Measurements from ENCODE around the gene ITPR1.

DNA sequence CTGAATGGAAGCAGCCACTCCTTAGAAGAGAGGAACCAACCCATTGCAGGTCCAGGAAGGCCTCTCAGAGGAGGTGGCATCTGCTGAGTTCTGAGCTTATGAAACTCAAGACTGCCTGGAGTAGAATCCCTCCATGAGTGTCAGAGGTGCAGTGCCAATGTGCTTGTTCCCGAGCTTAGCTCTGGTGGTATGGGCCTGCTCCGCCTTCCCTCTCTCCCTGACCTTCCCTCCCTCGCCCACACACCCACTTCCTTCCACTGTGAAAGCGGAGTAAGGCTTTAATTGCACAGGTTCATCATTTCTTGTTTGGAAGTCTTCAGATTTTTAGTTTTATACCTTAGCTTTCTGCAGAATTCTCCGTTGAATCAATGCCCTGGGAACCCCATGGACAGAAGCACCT lies 278.1 kb downstream of the ITPR1 start:
- TF ChIP-seq, protein P1, sequence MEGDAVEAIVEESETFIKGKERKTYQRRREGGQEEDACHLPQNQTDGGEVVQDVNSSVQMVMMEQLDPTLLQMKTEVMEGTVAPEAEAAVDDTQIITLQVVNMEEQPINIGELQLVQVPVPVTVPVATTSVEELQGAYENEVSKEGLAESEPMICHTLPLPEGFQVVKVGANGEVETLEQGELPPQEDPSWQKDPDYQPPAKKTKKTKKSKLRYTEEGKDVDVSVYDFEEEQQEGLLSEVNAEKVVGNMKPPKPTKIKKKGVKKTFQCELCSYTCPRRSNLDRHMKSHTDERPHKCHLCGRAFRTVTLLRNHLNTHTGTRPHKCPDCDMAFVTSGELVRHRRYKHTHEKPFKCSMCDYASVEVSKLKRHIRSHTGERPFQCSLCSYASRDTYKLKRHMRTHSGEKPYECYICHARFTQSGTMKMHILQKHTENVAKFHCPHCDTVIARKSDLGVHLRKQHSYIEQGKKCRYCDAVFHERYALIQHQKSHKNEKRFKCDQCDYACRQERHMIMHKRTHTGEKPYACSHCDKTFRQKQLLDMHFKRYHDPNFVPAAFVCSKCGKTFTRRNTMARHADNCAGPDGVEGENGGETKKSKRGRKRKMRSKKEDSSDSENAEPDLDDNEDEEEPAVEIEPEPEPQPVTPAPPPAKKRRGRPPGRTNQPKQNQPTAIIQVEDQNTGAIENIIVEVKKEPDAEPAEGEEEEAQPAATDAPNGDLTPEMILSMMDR (IDR thresholded peaks at IDR 0.05), result no peak
- TF ChIP-seq HOXA7 (CRISPR knock-in tag; IDR thresholded peaks at IDR 0.05) (no peak), CEBPB (IDR thresholded peaks at IDR 0.05) (no peak), RFX5 (IDR thresholded peaks at IDR 0.05) (no peak), CHD2 (IDR thresholded peaks at IDR 0.05; ENCODE audit: low read length, partially characterized antibody) (no peak), CBX2 (IDR thresholded peaks at IDR 0.05; ENCODE audit: borderline replicate concordance, low read depth) (no peak), MYC (IDR thresholded peaks at IDR 0.05; ENCODE audit: borderline replicate concordance, low read length) (no peak), POLR2AphosphoS2 (conservative IDR thresholded peaks at IDR 0.05; ENCODE audit: low read length) (no peak), SMC3 (IDR thresholded peaks at IDR 0.05) (no peak), POLR2A (IDR thresholded peaks at IDR 0.05; ENCODE audit: low read length) (no peak)
- TF ChIP-seq, protein P2, sequence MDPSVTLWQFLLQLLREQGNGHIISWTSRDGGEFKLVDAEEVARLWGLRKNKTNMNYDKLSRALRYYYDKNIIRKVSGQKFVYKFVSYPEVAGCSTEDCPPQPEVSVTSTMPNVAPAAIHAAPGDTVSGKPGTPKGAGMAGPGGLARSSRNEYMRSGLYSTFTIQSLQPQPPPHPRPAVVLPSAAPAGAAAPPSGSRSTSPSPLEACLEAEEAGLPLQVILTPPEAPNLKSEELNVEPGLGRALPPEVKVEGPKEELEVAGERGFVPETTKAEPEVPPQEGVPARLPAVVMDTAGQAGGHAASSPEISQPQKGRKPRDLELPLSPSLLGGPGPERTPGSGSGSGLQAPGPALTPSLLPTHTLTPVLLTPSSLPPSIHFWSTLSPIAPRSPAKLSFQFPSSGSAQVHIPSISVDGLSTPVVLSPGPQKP (IDR thresholded peaks at IDR 0.05; ENCODE audit: low read depth, low read length), result no peak
- TF ChIP-seq, protein P3, sequence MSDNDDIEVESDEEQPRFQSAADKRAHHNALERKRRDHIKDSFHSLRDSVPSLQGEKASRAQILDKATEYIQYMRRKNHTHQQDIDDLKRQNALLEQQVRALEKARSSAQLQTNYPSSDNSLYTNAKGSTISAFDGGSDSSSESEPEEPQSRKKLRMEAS (IDR thresholded peaks at IDR 0.05), result no peak
